Measurements from ENCODE around the gene LILRB5.
"Not testable (repeated sequence)": the region's sequence is repeated elsewhere in the genome, so short reads cannot be mapped to it uniquely, and the experiment has no call there.

Gene LILRB5

DNA sequence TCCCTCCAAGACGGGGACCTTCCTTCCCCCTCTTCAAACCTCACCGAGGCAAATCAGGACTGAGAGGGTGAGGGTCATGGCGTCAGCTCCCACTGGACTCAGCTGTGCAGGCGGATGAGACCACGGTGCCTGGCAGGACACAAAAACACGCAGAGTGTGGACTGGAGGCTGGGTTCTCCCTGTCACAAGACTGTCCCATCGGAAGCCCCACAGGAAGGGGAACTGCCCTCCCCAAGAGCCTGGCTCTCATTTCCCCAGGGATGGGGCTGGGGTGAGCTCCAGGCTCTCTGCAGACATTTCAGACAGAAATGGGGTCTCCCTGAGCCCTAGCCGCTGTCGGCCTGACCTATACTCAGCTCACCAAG is at the start of gene LILRB5:
Gene LILRB5 (minus strand): TSS at position 158 of the 365 bp plus-strand sequence. CDS start 80 bp downstream, at position 78.
- no peak for DNase-seq

DNA sequence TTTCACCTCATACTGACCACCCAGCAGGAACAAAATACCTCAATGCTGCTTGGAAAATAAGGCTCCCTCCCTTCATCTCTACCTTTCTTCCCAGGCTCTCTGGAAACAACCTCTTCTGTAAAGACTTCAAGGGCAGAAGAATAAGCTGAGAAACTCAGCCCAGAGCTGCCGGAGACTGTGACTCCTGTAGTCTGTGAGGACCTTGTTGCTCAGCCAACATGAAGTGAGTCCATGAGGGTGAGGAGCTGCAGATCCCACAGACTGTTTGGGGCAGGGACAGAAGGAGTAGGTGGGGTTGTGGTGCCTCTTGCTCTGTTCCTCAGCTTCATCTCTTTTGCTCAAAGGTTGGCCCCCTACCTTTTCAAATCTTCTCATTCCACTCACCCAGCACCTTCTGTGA is 48.1 kb upstream of the LILRB5 start:
- DNase-seq, result no peak

DNA sequence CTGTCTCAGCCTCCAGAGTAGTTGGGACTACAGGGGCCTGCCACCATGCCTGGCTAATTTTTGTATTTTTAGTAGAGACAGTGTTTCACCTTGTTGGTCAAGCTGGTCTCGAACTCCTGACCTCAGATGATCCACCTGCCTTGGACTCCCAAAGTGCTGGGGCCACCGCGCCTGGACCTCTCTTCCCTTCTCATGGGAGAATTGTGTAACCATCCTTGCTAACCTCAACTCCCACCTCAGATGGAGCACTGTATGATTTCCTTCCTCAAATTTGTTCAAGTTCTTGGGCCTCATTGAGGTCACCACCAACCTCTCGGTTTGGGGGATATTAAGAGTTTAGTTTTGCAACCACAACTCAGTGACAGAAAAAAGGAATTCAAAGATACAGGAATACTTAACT is 45.2 kb upstream of the LILRB5 start:
- no peak for DNase-seq

DNA sequence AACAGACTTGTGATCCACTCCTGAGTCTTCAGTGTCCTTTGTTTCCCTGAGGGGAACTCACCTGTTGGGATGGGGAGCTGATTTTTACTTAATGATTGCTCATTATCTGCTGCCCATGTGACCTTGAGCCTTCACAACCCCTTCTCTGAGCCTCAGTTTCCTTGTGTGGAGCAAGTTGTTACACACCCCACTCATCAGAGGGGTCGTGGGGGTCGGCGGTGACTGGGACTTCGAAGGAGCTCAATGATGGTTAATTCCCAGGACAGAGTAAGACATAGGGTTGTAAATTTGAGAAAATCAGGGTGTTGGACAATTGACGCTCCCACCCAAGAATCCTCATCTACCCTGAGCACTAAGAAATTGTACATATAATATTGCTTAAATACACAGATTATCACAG is 42.4 kb upstream of the LILRB5 start:
- DNase-seq, result no peak

DNA sequence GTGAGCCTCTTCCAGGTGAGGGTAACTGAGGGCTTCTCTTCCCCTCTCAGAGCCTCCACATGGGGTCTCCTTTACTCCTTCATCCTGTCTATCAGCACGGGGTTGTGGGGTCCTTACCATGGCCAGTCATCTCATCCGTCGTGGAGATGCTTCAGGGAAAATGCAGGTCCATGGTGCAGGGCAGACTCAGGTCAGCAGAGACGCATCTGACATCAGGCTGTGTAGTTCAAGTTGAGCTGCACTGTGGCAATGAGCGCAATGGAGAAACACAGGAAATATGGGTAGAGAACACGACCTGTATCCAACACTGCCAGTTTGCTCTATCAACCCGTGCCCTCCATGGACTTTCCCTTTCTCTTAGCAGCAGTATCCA is 42.0 kb upstream of the LILRB5 start:
- no peak for DNase-seq

DNA sequence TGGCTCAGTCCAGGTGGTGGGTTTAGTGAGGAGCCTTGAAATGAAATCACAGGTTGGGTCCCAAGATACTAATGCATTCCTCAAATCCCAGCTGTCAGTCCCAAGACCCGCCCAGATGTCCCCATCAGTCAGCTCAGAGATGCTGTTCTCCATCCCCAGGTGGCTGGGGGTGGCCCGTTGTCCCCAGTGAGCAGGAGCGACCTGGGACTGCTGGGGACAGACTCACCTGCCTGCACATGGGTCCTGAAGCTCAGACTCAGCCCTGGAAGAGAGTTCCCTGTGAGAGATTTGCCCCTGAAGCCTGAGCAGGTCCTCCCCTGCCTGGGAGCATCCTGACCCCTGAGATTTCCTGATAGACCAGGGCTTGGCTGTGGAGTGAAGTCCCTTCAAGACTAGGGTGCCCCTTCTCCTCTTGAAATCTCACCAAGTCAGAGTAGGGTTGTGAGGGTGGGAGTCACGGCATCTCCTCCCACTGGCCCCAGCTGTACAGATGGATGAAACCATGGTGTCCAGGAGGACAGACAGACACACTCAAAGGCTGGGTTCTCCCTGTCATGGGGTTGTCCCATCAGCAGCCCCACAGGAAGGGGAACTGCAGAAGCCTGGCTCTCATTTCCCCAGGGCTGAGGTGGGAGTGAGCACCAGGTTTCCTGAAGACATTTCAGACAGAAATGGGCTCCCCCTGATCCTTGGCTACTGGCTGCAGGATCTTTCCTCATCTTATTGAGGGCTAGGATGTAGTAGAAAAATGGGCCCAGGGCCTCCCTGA is 41.5 kb upstream of the LILRB5 start:
- DNase-seq, result no peak

DNA sequence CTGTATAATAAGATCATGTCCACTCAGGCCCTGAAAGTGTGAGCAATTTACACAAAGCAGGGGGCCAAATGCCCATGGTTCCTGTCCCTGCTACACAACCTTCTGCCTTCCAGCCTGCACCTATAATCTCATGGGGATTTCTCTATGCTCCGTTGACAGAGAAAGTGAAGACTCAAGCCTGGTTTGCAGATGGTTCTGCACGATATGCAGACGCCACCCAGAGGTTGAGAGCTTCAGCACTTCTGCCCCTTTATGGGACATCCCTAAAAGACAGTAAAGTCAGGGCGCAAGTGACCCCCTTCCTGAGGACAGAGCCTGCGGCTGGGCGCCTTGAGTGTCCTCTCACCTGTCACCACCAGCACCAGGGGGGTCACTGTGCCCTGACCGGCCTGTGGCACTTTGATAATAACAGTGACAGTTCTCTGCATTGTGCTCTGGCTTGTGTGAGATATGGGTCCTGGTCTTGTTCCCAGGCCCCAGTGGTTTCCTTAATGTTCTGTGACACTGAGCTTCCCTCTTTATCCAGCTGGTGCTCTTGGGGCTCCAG is 40.8 kb upstream of the LILRB5 start:
- no peak for DNase-seq

DNA sequence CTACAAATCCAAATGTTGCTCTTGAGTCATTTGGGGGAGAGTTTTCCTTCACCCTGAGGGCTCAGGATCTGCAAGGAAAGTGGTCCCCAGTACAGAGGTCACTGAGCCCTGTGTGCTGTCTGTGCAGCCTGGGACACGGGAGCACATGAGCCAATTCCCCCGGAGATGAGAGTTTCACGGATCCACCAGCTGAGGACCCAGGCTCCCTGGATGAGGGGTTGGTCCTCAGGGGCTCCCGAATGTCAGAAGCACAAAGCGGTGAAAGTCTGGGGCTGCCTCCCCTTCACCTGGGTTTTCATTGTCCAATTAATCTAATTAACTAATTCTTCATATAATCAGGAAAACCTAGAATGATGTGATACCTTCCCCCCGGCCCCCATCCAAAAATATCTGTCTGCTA is 37.5 kb upstream of the LILRB5 start:
- DNase-seq, result no peak

DNA sequence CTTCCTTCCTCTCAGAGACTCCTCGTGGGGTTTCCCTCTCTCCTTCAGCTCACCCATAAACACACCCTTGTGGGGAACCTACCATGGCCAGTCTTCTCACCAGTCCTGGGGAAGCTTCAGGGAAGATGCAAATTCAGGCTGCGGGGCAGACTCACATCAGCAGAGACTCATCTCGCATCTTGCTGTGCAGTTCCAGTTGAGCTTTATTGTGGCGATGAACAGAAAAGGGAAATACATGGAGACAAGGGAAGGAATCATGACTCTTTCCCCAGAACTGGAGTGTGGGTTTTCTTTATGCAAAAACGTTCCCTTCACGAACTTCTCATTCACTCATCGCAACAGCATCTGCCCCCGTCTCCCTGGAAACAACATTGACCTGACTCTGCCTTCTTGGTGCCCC is 32.1 kb upstream of the LILRB5 start:
- DNase-seq, result not testable (repeated sequence)

DNA sequence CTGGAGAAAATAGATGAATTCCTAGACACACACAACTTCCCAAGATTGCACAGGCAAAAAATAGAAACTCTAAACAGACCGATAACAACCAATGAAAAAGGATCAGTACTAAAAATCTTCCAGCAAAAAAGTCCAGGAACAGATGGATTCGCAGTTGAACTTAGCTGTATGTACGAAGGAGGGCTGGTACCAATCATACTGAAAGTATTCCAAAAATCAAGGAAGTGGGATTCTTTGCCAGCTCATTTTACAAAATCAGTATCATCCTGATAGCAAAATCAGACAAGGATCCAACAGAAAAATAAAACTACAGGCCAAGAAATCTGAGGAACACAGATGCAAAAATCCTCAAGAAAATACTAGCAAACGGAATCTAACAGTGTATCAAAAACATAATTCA is 30.4 kb upstream of the LILRB5 start:
- DNase-seq, result peak; percentile 68

DNA sequence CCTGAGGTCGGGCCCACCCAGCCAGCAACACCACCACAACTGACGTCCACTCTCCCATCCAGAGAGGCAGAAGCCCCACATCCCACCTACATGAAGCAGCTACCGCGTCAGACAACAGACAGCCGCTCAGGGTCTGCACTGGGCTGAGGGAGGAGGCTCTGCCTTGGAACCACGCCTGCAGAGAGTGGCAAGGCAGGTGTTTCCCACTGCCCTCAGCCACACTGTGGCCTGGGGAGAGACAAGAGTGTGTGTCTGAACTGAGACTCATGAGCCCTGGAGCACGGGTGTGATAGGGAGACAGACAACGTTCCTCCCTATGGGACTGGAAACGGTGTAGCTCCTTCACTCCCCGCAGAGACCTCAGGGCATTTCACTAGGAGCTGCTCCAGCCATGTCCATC is 29.2 kb upstream of the LILRB5 start:
- not testable (repeated sequence) for DNase-seq

DNA sequence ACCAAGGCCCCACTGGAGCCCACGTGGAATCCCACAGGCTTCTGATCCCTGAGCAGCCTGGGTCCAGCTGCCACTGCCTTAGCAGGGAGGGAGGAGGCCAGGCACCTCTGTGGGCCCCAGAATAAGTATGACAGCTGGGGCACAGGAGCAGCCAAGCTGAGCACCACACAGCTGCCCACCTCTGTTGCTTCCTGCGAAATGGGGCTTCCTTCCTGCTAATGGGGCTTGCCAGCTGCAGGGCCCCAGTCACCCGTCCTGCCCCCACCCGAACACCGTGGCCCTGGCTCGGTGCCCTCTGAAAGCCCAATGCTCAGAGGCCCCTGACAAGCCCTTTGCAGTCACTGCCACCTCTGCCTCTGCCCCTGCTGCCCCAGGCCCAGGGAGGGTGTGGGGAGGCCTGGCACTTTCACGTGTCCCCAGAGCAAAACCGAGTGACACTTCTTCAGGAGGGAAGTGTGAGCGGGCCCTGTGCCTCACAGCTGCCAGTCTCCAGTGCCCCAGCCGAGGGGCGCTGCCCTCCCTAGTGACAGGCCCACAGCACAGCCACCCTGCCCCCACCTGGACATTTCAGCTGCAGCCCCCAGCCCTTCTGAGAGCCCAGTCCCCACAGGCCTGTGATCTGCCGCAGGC is 28.5 kb upstream of the LILRB5 start:
- DNase-seq, result not testable (repeated sequence)

DNA sequence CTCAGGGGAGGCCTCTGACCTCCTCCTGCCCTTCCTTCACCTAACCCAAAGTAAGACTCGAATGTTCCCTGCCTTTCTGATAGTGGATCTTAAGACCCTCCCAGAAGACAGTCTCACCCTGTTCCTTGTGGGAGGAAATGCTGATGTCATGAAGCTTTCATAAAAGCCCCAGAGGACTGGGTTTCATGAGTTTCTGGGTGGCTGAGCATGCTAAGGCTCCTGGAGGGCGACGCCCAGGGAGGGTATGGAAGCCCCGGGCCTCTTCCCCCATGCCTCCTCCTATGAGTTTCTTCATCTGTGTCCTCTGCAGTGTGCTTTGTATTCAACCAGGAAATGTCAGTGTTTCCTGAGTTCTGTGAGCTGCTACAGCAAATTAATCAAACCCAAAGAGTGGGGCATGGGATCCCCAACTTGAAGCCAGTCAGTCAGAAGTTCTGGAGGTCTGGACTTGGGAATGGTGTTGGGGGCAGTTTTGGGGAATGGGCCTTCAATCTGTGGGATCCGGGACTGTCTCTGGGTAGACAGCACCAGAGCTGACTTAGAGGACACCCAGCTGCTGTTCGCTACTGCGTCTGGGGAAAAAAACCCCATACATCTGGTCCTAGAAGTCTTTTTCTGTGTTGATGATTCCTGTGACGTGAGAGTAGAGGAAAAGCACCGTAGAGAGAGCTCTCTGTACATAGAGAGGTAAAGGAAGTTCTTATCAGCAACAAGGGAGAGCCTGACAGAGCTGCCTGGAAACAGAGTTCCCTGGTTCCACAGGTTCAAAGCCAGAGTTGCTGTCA is 25.8 kb upstream of the LILRB5 start:
- DNase-seq, result no peak

DNA sequence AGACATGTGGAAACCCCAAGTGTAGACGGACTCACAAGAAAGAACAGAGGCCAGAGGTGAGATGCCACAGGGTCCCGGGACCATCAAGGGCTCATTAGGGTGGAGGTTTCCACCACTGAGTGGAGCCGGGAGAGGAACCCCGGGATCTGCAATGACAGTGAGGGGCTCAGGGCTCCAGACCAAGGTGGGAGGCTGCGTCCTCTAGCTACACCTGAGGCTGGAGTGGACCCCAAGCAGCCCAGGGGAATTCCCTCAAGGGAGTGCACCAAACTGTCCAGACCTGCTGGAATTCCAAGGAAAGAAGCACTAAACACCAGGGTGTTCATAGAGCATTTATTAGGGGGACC is 24.6 kb upstream of the LILRB5 start:
- DNase-seq, result not testable (repeated sequence)

DNA sequence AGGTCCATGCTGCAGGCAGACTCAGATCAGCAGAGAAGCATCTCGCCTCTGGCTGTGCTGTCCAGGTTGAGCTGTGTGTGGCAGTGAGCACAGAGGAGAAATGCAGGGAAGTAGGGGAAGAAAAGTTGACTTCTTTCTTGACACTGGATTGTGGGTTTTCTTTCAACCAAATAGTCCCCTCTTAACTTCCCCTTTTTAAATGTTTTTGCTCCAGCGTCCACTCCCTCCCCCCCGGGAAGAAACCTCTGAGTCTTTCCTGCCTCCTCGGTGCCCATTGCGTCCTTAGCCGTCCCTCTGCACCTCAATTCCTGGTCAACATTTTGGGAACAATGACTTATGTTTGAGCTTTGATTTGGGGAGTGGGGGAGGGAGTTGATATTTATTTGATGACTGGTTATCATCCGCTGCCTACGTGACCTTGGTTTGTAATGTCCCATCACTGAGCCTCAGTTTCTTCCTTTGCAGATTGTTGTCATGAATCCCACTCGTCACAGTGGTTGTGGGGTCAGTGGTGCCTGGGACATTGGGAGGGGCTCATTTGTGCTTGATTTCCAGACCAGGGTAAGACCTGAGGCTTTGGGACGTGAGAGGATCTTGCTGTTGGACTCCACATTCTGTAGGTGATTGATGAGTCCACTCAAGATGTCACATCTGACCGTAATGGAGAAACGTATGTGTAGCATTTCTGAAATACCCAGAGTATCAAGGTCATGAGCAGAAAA is 24.1 kb upstream of the LILRB5 start, which contains the start of gene LILRB2:
Gene LILRB2 (minus strand): TSS at position 104 of the 722 bp plus-strand sequence. CDS start 614 bp downstream, outside the sequence.
- no peak for DNase-seq

DNA sequence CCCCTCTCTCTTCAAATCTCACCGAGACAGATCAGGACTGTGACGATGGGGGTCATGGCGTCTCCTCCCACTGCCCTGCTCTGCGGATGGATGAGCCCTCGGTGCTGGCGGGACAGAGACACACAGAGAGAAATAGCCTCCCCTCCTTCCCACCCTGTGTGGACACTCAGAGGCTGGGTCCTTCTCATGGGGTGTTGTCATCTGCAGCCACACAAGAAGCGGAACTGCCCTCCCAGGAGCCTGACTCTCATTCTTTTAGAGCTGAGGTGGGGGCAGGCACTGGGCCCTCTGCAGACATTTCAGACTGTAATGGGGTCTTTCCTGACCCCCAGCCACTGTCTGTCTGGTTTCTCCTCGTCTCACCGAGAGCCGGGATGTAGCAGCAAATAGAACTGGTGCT is 23.4 kb upstream of the LILRB5 start:
- DNase-seq, result not testable (repeated sequence)

DNA sequence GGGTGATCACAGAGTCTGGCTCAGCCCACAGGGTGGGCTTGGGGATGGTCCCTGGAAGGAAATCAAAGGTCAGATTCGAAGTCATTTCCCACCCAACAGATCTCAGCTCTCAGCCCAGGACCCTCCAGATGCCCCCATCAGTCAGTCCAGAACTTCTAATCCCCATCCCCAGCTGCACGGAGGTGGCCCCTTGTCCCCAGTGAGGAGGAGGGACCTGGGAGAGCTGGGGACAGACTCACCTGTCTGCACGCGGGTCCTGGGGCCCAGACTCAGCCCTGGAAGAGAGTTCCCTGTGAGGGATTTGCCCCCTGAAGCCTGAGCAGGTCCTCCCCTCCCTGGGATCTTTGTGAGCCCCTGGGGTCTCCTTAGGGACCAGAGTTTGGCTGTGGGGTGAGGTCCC is 23.0 kb upstream of the LILRB5 start:
- not testable (repeated sequence) for DNase-seq

DNA sequence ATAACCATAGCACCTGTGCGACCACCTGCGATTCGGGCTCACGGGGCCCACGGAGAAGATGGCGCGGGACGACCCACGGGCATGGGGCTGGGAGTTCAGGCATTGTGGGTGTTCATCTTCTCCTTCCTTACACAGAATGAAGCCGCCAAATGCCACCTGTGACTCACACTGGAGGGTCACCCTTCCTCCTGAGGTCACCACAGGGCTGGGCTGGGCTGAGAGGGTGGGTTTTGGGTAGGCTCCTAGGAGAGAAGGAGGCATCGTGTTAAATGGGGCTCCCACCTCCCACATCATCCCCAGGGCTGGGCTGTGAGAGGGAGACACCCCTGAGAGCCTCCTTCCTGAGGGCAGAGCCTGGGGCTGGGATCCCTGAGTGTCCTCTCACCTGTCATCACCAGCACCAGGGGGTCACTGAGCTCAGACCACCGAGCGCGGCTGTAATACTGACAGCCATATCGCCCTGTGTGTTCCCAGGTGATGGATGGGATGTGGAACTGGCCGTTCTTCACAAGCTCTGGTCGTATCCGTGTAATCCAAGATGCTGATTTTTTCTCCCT is 22.4 kb upstream of the LILRB5 start:
- DNase-seq, result no peak

DNA sequence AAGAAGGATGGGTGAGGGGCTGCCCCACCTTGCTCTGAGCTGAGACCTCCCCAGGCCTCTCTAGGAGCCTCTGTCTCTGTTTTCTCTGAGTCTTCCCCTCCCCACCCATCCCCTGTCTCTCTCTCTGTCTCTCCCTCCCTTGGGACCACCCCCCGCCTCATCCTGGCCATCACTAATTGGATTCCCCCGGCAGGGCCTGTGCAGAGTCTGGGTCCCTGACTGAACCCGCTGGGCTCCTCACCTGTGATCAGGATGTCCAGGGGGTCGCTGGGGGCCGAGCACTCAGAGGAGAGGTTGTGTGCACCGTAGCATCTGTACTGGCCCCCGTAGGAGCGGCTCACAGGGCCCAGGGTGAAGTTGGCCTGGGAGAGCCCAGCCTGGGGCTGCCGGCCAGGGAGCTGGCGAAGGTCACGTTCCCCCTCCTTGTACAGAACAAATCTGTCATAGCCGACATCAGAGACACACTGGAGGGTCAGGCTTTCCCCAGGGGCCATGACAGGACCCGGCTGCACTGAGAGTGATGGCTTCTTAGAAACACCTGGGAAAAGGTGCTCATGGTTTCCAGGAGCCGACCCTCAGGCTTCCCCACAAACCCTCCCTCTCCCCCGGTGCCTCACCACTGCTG is 21.6 kb upstream of the LILRB5 start:
- not testable (repeated sequence) for DNase-seq

DNA sequence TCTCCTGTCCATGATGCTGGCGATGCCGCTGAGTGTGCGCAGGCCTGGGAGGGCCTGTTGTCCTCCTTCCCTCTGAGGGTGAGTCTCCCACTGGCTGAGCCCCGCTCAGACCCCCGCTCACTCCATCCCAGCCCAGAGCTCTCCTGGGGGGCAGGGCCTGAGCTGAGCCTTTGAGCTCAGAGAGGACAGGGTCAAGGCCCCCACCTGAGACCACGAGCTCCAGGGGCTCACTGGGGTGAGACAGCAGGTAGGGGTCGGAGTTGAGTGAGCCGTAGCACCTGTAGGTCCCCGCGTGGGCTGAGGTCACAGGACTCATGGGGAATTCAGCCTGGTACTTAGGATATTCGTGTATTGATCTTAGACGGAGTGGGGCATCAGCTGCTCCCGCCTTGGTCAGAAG is 21.0 kb upstream of the LILRB5 start:
- DNase-seq, result not testable (repeated sequence)

DNA sequence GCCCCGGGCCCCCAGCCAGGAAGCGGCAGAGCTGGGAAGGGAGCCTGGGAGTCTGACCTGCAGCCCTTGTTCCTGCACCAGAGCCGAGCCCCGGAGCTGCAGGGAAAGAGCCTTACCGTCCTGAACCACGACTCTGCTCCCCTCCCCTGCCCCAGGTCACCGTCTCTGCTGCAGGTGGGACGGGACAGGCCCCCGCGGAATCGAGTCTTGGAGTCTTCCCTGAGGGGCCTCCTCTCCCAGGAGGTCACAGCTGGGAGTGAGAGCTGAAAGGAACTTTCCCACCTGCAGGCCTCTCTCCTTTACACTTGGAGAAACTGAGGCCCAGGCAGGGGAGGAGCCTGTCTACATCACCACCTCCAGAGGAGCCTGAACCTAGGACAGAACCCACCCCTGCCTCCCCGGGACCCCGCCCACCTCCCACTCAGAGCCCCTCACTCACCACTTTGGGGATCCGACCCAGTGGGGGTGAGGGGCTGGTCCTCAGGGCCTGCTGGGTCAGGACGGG is 20.1 kb upstream of the LILRB5 start:
- not testable (repeated sequence) for DNase-seq

DNA sequence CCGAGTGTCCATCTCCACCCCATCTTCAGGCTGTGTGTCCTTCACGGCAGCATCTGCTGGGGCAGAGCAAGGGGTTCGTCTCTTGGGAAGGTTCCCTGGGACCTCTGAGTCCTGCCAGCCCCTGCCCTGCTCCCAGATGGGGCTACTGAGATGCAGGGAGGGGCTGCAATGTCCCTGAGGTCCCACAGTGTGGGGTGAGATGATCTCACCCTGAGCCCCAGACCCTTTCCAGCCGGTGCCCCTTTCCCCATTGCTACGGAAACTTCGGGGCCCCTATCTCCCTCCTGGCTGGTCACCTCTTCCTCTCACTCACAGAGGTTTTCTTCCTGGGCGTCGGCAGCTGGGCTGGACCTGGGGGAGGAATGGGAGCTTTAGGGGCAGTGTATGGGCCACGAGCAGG is 18.9 kb upstream of the LILRB5 start:
- no peak for DNase-seq

Measured in fibroblast of upper back skin (primary cell).